CD4-positive, alpha-beta T cell treated with Interleukin-21 for 1 hour (primary cell): ENCODE measurements around the gene WDR89.
"Not testable (repeated sequence)": the region's sequence is repeated elsewhere in the genome, so short reads cannot be mapped to it uniquely, and the experiment has no call there.

Source experiments
- DNase-seq: peaks from one replicate; pipeline ENCODE4 v3.0.0-alpha.2; 2020

WDR89 gene

DNA sequence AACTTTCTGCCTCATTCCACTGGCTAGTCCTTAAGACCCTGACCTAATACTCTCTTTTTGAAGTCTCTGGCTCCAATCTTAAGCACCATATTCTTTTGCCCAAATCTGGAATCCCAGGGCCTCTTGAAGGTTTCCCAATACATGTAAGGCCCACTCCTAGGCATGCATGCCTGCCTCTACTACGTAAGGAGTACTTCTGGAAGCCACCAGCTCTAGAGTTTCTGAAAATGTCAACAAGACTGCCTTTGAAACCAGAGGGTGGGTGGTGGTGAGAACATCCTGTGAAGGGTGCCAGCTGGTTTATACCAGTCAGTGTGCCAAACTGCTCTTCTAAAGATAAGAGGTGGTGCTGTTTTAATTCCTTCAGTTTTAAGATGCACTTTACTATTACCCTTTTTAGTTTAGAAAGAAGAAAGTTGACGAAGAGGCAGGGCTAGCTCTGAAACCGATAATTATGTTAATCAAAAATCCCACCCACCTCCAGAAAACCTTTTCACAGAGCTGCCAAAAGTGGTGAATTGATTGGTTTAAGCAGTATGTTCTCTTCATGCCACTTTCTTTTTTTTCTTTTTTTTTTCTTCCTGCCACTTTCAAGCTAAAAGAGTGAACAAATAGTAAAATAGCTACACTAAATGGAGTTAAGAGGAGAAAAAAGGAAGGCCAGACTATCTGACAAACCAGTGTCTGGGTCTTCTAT is 8.7 kb upstream of the WDR89 start:
- peak; percentile 74 for DNase-seq

DNA sequence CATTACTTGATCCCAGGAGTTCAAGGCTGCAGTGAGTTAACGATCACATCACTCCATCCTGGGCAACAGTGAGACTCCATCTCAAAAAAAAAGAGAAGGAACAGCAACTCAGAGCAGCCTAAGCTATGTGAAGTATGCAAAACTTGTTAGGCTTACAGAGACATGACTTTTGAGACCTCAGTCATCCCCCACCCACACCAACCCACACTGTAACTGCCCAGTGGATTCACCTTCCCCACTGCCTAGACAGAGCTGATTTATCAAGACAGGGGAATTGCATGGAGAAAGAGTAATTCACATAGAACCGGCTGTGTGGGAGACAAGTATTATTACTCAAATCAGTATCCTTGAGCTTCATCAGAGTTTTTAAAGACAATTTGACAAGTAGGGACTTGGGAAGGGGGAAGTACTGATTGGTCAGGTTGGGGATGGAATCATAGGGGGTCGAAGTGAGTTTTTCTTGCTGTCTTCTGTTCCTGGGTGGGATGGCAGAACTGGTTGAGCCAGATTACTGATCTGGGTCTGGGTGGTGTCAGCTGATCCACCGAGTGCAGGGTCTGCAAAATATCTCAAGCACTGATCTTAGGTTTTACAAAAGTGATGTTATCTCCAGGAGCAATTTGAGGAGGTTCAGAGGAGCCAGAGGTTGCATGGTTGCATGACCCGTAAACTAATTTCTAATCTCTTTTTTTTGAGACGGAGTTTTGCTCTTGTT is 6.2 kb upstream of the WDR89 start:
- no peak for DNase-seq

- DNase-seq: no peak
These were observed 3.1 kb upstream of the WDR89 start for GRCh38 chr14:63644741-63645140.

DNA sequence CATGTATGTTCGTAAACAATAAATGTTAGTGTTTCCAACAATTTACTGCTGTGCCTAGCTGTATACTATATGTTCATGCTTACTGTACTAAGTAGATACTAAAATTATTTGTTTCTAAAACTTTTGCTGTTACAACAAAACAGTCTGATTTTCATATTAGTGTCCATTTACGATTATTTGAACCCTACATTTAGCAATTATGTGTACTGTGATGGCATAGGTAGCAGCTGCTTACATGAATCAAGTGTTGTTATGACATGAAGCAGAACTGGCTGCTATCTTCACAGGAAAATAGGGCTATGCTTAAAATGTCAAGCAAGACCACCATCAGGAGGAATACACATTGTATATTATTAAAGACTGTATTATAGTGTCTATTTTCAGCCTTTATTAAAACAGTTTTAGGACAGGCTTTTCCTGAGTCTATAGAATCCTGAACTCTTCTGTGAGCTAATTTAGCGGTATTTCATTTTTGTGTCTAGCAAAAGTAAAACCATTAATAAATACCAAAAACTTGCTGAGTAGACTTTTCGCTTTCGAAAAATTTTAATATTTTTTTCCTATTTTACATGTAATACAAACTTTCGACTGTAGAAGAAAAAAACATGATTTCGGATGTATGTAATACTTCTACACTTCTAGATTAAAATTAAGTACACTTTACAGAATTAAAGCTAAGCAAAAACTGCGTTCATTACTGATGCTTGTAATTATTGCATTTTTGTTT is 1.1 kb upstream of the WDR89 start:
- no peak for DNase-seq

DNA sequence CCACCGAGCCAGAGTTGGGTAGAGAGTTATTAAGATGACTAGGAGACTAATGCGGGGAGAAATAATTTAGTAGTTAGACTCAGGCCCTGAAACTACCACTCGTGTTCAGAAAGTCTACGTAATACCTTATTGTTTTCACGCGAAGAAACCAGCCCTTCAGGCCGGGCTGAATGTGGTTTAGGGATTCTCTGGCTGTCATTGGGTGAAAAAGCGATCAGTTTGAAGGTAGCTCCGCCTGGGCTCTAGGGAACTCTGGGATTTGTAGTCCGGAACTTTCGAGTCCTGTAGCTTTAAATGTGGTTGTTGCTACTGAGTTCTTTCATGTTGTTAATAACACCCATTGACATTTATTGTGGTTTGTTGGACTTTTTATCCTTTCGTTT is 549 bp upstream of the WDR89 start:
- peak; percentile 95 for DNase-seq

- DNase-seq: no peak
These were observed 3.2 kb downstream of the WDR89 start for GRCh38 chr14:63638493-63638892.

DNA sequence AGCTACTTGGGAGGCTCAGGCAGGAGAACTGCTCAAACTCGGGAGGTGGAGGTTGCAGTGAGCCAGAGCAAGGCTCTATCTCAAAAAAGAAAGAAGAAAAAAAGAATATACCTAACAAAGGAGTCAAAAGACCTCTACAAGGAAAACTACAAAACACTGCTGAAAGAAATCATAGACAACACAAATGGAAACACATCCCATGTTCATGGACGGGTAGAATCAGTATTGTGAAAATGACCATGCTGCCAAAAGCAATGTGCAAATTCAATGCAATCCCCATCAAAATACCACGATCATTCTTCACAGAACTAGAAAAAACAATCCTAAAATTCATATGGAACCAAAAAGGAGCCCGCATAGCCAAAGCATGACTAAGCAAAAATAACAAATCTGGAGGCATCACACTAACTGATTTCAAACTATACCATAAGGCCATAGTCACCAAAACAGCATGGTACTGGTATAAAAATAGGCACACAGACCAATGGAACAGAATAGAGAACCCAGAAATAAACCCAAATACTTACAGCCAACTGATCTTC is 5.5 kb downstream of the WDR89 start:
- DNase-seq: not testable (repeated sequence)

DNA sequence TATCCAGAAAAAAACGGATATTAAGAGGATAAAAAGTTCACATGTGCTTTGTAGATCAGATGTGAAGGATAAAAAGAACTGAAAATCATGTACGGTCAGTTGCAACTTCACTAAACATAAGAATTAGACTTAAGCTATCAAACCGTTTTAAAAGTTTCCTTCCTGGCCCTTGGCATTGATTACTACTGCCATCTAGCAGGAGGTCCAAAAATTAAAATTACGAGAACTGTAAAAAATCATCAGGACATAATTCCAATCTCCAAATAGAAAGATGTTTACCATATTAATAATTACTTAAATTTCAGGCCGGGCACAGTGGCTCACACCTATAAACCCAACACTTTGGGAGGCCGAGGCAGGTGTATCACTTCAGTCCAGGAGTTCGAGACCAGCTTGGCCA is 7.9 kb downstream of the WDR89 start:
- DNase-seq: no peak

GRCh38 chr14:63632932-63633514 is 8.6 kb downstream of the WDR89 start:
- DNase-seq: peak; percentile 70

GRCh38 chr14:63624701-63625100 is 17.0 kb downstream of the WDR89 start:
- no peak for DNase-seq

DNA sequence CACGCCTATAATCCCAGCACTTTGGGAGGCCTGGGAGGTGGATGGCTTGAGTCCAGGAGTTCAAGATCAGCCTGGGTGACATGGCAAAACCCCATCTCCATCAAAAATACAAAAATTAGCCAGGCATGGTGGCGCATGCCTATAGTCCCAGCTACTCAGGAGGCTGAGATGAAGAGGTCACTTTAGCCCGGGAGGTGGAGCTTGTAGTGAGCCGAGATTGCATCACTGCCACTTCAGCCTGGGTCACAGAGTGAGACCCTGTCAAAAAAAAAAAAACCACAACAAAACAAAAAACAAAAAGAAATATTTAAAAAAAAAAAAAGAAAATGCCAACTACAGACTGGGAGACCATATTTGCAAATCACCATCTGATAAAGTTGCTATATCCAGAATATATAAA is 17.5 kb downstream of the WDR89 start:
- no peak for DNase-seq

DNA sequence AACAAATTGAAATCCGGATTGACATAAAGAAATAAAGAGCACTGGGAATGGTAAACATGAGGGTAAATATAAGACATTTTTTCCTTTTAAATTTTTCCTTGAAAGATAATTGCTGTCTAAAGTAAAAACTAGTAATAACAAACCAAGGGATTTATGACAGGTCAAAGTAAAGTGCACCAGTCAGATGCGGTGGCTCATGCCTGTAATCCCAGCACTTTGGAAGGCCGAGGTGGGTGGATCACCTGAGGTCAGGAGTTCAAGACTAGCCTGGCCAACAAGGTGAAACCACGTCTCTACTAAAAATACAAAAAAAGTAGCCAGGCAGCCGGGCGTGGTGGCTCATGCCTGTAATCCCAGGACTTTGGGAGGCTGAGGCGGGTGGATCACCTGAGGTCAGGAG is 19.7 kb downstream of the WDR89 start:
- not testable (repeated sequence) for DNase-seq

DNA sequence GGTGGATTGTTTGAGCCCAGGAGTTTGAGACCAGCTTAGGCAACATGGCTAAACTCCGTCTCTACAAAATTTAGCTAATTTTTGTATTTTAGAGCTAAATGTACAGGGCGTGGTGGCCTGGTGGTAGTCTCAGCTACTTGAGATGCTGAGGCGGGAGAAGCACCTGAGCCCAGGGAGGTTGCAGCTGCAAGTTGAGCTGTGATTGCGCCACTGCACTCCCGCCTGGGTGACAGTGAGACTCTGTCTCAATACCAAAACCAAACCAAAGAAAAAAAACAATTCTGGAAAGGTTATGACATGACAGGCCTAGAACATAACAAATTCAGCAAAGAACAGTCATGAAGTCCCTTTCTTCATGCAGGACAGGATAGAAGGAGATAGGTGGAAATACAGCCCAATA is 25.7 kb downstream of the WDR89 start:
- DNase-seq: no peak

DNA sequence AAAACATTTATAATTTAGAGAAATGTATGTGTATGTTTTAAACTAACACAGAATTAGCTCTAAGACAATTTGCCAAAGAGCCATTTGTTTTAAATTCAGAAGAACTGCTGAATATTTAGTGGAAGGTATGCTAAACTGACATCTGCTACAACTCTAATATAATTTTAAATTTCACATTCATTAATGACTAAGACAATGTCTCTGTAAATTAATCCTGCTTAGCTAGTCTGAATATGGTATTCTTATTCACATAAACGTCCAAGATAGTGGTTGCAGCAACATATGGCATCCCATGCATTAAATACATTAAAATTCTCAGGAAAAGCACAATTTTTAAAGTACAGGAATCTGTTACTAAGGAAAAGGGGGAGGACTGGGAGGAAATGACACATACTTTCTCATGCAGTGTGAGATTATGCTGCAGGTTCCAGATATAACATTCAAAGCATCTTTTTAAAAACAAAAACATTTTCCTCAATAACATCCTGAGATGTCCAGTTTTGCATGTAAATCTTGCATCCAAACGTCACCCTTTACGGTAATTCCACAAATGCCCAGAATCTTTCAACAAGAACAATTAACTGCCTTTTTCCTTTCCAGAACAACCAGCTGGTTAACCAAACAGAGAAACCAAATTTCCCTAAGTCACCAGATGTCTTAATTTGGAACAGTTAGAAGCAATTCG is 26.9 kb downstream of the WDR89 start:
- no peak for DNase-seq

GRCh38 chr14:63611078-63611477 is 30.6 kb downstream of the WDR89 start:
- DNase-seq: no peak

DNA sequence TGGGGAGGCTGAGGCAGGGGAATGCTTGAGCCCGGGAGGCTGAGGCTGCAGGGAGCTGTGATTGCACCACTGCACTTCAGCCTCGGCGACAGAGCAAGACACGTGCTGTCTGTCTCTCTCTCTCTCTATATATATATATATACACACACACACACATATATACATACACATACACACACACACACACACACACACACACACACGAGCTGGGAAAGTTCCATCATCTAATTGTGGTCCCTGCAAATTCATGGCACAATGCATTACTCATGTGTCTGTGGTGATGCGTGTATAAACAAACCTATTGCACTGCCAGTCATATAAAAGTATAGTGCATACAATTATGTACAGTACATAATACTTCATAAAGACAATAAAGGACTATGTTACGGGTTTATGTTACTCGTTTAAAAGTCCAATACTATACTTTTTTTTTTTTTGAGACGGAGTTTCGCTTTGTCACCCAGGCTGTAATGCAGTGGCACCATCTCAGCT is 36.6 kb downstream of the WDR89 start:
- DNase-seq: no peak

- DNase-seq: no peak
These were observed 37.0 kb downstream of the WDR89 start for GRCh38 chr14:63604626-63605025.

DNA sequence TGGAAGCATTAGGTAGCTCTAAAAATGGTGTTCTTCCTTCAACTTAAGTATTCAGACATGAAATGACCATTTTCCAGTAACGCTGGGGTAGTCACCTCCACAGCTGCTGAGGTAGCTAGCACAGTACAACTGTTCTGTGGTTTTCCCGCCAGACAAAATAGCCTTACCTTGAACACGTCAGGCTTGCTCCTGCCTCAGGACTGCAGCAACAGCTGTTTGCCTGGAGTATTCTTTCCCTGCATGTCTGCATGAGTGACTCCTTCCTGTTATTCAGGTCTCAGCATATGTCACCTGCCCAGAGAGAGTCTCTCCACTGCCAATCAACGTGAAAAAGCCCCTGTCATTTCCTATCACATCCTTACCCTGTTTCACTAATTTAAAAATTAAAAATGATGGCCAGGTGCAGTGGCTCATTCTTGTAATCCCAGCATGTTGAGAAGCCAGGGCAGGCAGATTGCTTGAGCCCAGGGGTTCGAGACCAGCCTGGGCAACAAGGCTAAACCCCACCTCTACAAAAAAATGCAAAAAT is 37.9 kb downstream of the WDR89 start:
- no peak for DNase-seq

DNA sequence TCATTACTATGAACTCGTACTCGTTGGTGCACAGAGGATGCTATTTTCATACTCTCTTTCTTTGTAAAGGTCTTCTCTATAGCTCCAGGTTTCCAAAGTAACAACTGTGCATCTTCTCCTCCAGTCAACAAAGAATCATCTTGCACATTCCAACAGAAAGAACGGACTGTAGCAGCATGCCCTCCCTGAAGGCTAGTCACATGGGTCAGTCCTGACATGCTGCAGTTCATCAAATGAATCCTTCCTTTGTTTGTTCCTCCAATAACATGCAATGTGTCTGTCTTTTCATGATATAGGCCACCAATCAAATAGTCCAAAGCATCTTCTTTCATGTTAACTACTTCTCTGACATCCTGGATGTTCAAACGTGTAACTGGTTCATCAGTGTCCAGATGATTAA is 42.9 kb downstream of the WDR89 start:
- DNase-seq: no peak

GRCh38 chr14:63596998-63597658 is 44.5 kb downstream of the WDR89 start:
- no peak for DNase-seq

GRCh38 chr14:63594455-63595372 is 47.0 kb downstream of the WDR89 start:
- DNase-seq: no peak
